ENCODE data around the gene RNF123.

RNF123 gene

DNA sequence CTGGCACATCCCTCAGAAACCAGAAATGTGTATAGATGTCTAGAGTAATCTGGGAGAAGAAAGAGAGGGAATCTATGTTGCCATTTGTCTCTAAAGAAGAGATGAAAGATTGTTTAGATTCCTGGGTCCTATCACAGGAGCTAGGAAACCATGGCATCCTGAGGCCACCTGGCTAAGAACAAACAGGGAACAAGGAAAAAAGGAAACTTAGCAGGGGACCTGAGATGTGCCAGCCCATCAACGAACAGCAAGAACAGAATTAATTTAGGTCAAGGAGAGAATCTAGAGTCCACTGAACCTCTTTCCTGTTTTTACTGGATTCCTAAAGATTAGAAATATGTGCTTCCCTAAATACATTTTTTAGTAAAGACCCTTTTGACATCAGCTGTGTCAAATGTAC, 66.7 kb downstream of the RNF123 start:
- DNase-seq = no peak

DNA sequence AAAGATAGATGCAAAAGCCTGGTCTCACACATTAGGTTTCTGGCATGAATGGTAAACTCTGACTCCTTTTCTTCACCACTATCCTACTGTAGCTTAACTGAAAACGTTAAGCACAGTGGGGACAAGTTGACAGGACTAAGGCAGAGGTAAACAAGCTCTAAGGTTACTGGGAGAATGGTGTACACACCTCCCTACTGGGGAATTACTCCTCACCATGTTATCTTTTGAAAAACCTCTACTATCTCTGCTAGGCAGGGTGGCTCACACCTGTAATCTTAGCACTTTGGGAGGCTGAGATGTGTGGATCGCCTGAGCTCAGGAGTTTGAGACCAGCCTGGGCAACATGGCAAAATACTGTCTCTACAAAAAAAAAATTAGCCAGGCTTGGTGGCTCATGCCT, 67.8 kb downstream of the RNF123 start:
- no peak for DNase-seq

DNA sequence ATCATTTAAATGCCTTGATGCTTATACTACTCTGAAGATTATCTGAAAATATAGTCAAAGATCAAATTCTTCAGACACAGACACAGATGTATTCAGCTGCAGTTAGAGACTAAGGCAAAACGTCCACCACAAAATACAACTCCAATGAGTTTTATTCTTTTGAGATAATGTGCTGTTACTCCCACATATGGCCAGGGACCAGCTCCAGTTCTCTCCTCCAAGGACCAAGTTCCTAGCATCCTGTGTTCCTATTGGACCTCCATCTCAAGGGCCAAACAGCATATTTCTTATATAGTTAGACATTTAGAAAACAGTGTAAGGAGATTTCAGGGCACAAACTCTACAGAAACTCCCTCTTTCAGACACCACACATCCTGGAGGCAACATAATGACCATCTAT, 69.9 kb downstream of the RNF123 start:
- DNase-seq = no peak

DNA sequence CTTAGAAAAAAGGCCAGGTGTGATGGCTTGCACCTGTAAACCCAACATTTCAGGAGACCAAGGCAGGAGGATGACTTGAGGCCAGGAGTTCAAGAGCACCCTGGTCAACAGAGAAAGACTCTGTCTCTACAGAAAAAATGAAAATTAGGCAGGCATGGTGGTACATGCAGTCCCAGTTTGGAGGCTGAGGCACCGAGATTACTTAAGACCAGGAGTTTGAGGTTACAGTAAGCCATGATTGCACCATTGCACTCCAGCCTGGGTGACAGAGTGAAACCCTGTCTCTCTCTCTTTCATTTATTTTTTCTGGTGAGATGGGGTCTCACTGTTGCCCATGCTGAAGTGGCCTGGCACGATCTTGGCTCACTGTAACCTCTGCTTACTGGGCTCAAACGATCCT, 72.3 kb downstream of the RNF123 start:
- DNase-seq = no peak

DNA sequence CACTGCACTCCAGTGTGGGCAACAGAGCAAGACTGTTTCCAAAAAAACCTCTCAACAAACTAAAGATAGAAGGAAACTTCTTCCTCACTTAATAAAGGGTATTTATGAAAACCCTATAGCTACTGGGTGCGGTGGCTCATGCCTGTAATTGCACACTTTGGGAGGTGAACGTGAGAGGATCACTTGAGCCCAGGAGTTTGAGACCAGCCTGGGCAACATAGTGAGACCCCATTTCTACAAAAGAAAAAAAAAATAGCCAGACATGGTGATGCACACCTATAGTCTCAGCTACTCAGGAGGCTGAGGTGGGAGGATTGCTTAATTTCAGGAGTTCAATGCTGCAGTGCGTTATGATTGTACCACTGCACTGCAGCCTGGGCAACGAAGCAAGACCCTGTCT, 74.6 kb downstream of the RNF123 start:
- no peak for DNase-seq

DNA sequence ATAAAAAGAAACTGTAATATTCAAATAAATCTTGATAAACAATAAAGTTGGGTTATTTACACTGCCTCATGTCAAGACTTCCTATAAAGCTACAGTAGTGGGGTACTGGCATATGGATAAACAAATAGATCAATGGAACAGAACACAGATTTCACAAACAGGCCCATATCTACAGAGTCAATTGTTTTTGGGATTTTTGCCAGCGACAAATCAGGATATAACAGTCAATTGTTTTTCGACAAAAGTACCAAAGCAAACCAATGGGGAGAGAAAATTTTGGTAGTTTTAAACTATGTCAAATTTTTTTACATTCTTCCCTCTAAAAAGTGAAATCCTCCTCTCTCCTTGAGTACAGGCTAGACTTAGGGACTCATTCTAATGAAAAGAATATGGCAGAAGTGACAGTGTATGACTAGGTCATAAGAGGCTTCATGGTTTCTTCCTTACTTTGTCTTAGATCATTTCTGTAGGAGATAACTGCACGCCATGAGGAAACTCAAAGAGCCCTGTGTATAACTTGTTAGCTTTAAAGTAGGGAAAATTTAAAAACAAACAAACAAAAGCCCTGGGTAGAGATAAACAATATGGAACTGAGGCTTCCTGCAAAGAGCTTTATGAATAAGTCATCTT, 80.0 kb downstream of the RNF123 start:
- DNase-seq = no peak

DNA sequence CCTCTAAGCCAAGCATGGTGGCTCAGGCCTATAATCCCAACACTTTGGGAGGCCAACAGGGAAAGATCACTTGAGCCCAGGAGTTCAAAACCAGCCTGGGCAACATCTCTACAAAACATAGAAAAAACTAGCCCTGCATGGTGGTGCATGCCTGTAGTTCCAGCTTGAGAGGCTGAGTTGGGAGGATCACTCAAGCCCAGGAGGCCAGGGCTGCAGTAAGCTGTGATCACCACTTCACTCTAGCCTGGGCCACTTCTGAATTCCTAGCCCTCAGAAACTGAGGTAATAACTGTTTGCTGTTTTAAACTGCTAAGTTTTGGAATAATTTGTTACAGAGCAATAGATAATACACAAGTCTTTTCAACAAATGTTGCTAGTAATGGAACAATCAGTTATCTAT, 80.6 kb downstream of the RNF123 start:
- no peak for DNase-seq
